ENCODE results near the gene SLAMF9.

DNA sequence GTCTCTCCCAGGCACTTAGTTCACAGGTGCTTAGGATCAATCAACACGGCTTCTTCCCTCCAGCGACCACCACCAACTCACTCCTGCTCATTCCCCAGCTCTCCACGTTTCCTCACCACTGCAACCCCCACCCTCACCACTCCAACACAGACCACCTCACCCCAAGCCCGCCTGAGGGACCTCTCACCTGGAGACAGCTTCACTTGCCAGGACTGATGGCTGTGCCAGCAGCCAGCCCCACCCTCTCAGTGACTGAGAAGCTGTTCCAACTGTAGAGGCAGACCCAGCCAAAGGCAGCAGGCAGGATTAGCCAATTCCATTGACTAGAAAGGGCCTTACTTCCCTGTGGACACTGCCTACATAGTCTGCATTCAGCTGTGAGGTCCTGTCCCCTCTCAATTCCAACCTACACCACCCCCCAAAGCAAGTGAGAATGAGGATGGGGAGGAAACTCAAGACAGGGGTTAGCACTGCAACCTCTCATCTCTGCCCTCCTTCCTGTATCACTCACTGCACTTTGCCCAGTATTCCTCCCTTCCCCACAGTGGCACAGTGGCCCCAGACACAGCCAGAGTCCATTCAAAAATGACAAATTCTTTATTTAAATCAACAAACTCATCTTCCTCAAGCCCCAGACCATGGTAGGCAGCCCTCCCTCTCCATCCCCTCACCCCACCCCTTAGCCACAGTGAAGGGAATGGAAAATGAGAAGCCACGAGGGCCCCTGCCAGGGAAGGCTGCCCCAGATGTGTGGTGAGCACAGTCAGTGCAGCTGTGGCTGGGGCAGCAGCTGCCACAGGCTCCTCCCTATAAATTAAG is 36.3 kb downstream of the SLAMF9 start:
- no peak for TF ChIP-seq POLR2A (IDR thresholded peaks at IDR 0.05; ENCODE audit: extremely low read depth, insufficient read length)
- TF ChIP-seq, protein P1, sequence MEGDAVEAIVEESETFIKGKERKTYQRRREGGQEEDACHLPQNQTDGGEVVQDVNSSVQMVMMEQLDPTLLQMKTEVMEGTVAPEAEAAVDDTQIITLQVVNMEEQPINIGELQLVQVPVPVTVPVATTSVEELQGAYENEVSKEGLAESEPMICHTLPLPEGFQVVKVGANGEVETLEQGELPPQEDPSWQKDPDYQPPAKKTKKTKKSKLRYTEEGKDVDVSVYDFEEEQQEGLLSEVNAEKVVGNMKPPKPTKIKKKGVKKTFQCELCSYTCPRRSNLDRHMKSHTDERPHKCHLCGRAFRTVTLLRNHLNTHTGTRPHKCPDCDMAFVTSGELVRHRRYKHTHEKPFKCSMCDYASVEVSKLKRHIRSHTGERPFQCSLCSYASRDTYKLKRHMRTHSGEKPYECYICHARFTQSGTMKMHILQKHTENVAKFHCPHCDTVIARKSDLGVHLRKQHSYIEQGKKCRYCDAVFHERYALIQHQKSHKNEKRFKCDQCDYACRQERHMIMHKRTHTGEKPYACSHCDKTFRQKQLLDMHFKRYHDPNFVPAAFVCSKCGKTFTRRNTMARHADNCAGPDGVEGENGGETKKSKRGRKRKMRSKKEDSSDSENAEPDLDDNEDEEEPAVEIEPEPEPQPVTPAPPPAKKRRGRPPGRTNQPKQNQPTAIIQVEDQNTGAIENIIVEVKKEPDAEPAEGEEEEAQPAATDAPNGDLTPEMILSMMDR (IDR thresholded peaks at IDR 0.05; ENCODE audit: low read depth, low read length), result no peak
- TF ChIP-seq, protein P2, sequence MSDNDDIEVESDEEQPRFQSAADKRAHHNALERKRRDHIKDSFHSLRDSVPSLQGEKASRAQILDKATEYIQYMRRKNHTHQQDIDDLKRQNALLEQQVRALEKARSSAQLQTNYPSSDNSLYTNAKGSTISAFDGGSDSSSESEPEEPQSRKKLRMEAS (IDR thresholded peaks at IDR 0.05; ENCODE audit: low read depth, low read length), result no peak
